Osteoblast (primary cell): ENCODE measurements around the gene IFTAP. TPM values are rescaled to one million over a fixed set of nuclear protein-coding genes. Genes with fewer than 3 reads are reported as not detected.

Experiments
- DNase-seq: peaks from one replicate; pipeline ENCODE4 v3.0.0; 2011; ENCODE audit warnings: low spot score, mixed read lengths; ENCODE audit not compliant: insufficient read length; ENCODE audit errors: missing footprints
- H2AFZ ChIP-seq: 2 replicates; pipeline ENCODE4 v1.6.0; 2011; ENCODE audit warnings: mild to moderate bottlenecking, low read length
- H3K27ac ChIP-seq: 2 replicates; pipeline ENCODE4 v1.5.1; 2011; ENCODE audit warnings: mild to moderate bottlenecking, low read depth, low read length, moderate library complexity
- H3K27me3 ChIP-seq: 2 replicates; pipeline ENCODE4 v1.6.0; 2012; ENCODE audit warnings: mild to moderate bottlenecking, control low read depth, inconsistent platforms, low read length, moderate library complexity; ENCODE audit not compliant: insufficient read depth
- H3K36me3 ChIP-seq: 2 replicates; pipeline ENCODE4 v1.5.1; 2011; ENCODE audit warnings: mild to moderate bottlenecking, low read length, control low read depth, moderate library complexity; ENCODE audit not compliant: insufficient read depth
- H3K4me1 ChIP-seq: 2 replicates; pipeline ENCODE4 v1.5.1; 2011; ENCODE audit warnings: mild to moderate bottlenecking, low read length, control low read depth, moderate library complexity; ENCODE audit not compliant: insufficient read depth
- H3K4me2 ChIP-seq: 2 replicates; pipeline ENCODE4 v1.6.0; 2011; ENCODE audit warnings: mild to moderate bottlenecking, low read length; ENCODE audit not compliant: insufficient read depth
- H3K4me3 ChIP-seq: fragments of 200-600 bp; sonication (generic); 3 replicates; pipeline ENCODE4 v1.5.1; 2012; ENCODE audit warnings: mild to moderate bottlenecking, low read length, inconsistent platforms; ENCODE audit not compliant: insufficient read depth
- H3K79me2 ChIP-seq: 2 replicates; pipeline ENCODE4 v1.6.0; 2012; ENCODE audit warnings: mild to moderate bottlenecking, low read length, control low read depth, inconsistent platforms; ENCODE audit not compliant: insufficient read depth
- H3K9me3 ChIP-seq: 2 replicates; pipeline ENCODE4 v1.5.1; 2011; ENCODE audit warnings: low read depth, low read length, control low read depth
- H4K20me1 ChIP-seq: 2 replicates; pipeline ENCODE4 v1.6.0; 2012; ENCODE audit warnings: mild to moderate bottlenecking, low read length, control low read depth; ENCODE audit not compliant: insufficient read depth
- CTCF ChIP-seq: IDR thresholded peaks from 2 replicates; pipeline ENCODE4 v1.5.1; 2011; ENCODE audit warnings: mild to moderate bottlenecking, low read depth, low read length, moderate library complexity; ENCODE audit errors: extremely low read depth
- total RNA-seq: library from RNA; depleted of rRNA; stranded (reverse); fragments of >200 nt; gene quantifications from 2 replicates; pipeline ENCODE4 v1.2.3, GENCODE V29; 2012

Gene IFTAP
- total RNA-seq, 1 donor, result 33.7 TPM

GRCh38 chr11:36566407-36567053 lies 27.8 kb upstream of the IFTAP start:
- Histone ChIP-seq H4K20me1 (no peaks in the 10 kb centered on the region), H3K9me3 (no peaks in the 10 kb centered on the region), H3K4me3 (no peak overlapping the region), H3K27ac (no peak overlapping the region), H3K4me1 (peaks cover 4% of the 10 kb centered on the region), H3K79me2 (no peaks in the 10 kb centered on the region), H3K36me3 (no peaks in the 10 kb centered on the region), H3K27me3 (peaks cover 37% of the 10 kb centered on the region), H3K4me2 (no peak overlapping the region), H2AFZ (no peak overlapping the region)
- DNase-seq, result no peak
- TF ChIP-seq CTCF, result no peak

- Histone ChIP-seq H3K4me3 (no peak within 1 kb of the TSS), H4K20me1 (no peaks in the 10 kb centered on the region), H3K4me1 (peaks cover 4% of the 10 kb centered on the region), H3K27ac (no peak within 1 kb of the TSS), H3K27me3 (peaks cover 37% of the 10 kb centered on the region), H3K9me3 (no peaks in the 10 kb centered on the region), H3K79me2 (no peaks in the 10 kb centered on the region), H3K36me3 (no peaks in the 10 kb centered on the region), H3K4me2 (no peak within 1 kb of the TSS), H2AFZ (no peak within 1 kb of the TSS)
- no peak for TF ChIP-seq CTCF
- DNase-seq, result no peak
These were observed 26.6 kb upstream of the IFTAP start, which contains the start of gene RAG1 for GRCh38 chr11:36567694-36568093. Gene RAG1, plus strand, starts transcription at chr11:36568007. Its CDS starts 5,298 bp downstream, at chr11:36573305.

GRCh38 chr11:36569095-36569494 lies 25.2 kb upstream of the IFTAP start:
- peak; percentile 42 for DNase-seq
- H4K20me1 ChIP-seq, result no peaks in the 10 kb centered on the region
- H3K36me3 ChIP-seq, result no peaks in the 10 kb centered on the region
- no peaks in the 10 kb centered on the region for H3K9me3 ChIP-seq
- H3K27me3 ChIP-seq, result peaks cover 41% of the 10 kb centered on the region
- peaks cover 4% of the 10 kb centered on the region for H3K4me1 ChIP-seq
- no peak for TF ChIP-seq CTCF
- H2AFZ ChIP-seq, result no peak overlapping the region
- H3K4me2 ChIP-seq, result no peak overlapping the region
- no peak overlapping the region for H3K27ac ChIP-seq
- no peaks in the 10 kb centered on the region for H3K79me2 ChIP-seq
- no peak overlapping the region for H3K4me3 ChIP-seq

- Histone ChIP-seq H3K27me3 (peaks cover 13% of the 10 kb centered on the region), H3K4me1 (peaks cover 17% of the 10 kb centered on the region), H3K4me2 (no peak overlapping the region), H3K27ac (no peak overlapping the region), H4K20me1 (no peaks in the 10 kb centered on the region), H3K4me3 (no peak overlapping the region), H2AFZ (no peak overlapping the region), H3K79me2 (no peaks in the 10 kb centered on the region), H3K9me3 (no peaks in the 10 kb centered on the region), H3K36me3 (no peaks in the 10 kb centered on the region)
- no peak for TF ChIP-seq CTCF
- DNase-seq, result no peak
These were observed 19.8 kb upstream of the IFTAP start for GRCh38 chr11:36574486-36574885.
